K562 (cell line): ENCODE results near the gene EML6. TPM values are rescaled to one million over a fixed set of nuclear protein-coding genes. Genes with fewer than 3 reads are reported as not detected.

Experiments
- ASH1L ChIP-seq: fragments of 450-650 bp; IDR thresholded peaks from 2 replicates; pipeline ENCODE4 v1.6.1; 2018; ENCODE audit warnings: borderline replicate concordance, mild to moderate bottlenecking, low read depth; ENCODE audit not compliant: partially characterized antibody
- CBFA2T2 ChIP-seq: fragments of 450-650 bp; conservative IDR thresholded peaks from 2 replicates; pipeline ENCODE4 v1.6.1; 2017; ENCODE audit warnings: mild to moderate bottlenecking
- KDM1A ChIP-seq, 2 experiments: fragments of 450-650 bp; IDR thresholded peaks; 2 replicates each; pipeline ENCODE4 v1.6.1; 2016; ENCODE audit warnings: mild to moderate bottlenecking in 2 of 2
- MAZ ChIP-seq, 2 experiments: fragments of 450-650 bp in 1 of 2; sonication (generic) in 1 of 2; formaldehyde crosslinking; IDR thresholded peaks in 1 of 2; conservative IDR thresholded peaks in 1 of 2; 2 replicates each; pipeline versions ENCODE4 v1.4.0 to v1.5.0; 2020; ENCODE audit warnings: mild to moderate bottlenecking in 1 of 2, missing genetic modification reagents in 1 of 2
- REST ChIP-seq, 2 experiments: fragments of 450-650 bp; formaldehyde crosslinking in 1 of 2; IDR thresholded peaks; 2 replicates each; pipeline versions ENCODE4 v1.4.0 to v1.6.1; 2014 to 2020; ENCODE audit warnings: mild to moderate bottlenecking in 2 of 2, borderline replicate concordance in 1 of 2, low read depth in 1 of 2
- SMC3 ChIP-seq: conservative IDR thresholded peaks from 2 replicates; pipeline ENCODE4 v1.6.1; 2011; ENCODE audit warnings: low read depth, low read length, improper control_type of control experiment; ENCODE audit not compliant: insufficient read depth
- TCF3 ChIP-seq: sonication (generic); formaldehyde crosslinking; IDR thresholded peaks from 2 replicates; pipeline ENCODE4 v1.4.0; 2020; ENCODE audit warnings: mild to moderate bottlenecking, missing genetic modification reagents
- UBTF ChIP-seq, 2 experiments: IDR thresholded peaks; 2 replicates each; pipeline ENCODE4 v1.6.1; 2012; ENCODE audit warnings: improper control_type of control experiment in 2 of 2, low read depth in 2 of 2, low read length in 2 of 2, borderline replicate concordance in 1 of 2
- ZNF239 ChIP-seq: fragments of 250-450 bp; sonication (Bioruptor Pico); IDR thresholded peaks from 2 replicates; pipeline ENCODE4 v1.4.0; 2020; ENCODE audit warnings: mild to moderate bottlenecking
- polyA plus RNA-seq, 8 experiments: library from polyadenylated mRNA; depleted of rRNA in 4 of 8; stranded (reverse) in 5 of 8; unstranded in 3 of 8; fragments of >200 nt; fragmentation: Nextera tagmentation in 2 of 8; fragmentation: Illumina TruSeq in 1 of 8; extraction: Ambion mirVana in 2 of 8; extraction: Trizol in 1 of 8; gene quantifications; 2 replicates each; pipeline versions ENCODE4 v1.2.1 to v1.2.3, GENCODE V29; 2011 to 2014; ENCODE audit warnings: inconsistent platforms in 1 of 8, missing spikeins in 1 of 8
- total RNA-seq, 7 experiments: library from RNA; depleted of rRNA in 6 of 7; stranded (reverse); fragments of >200 nt in 6 of 7; fragmentation: Illumina TruSeq in 2 of 7; extraction: Trizol in 2 of 7; gene quantifications; 2 replicates each; pipeline versions ENCODE4 v1.2.1 to v1.2.3, GENCODE V29; 2011 to 2021; ENCODE audit warnings: low replicate concordance in 1 of 7
- TF ChIP-seq, protein P1 (sequence below): fragments of 450-650 bp; formaldehyde crosslinking; IDR thresholded peaks from 2 replicates; pipeline ENCODE4 v1.4.0; 2022; ENCODE audit warnings: missing genetic modification characterization

EML6 gene
- total and polyA plus RNA-seq, 9 of the 15 experiments (the other 6 are each of a cell fraction or from before 2014, with no cell fraction given), result 0.07 to 0.56 (median 0.25) TPM

DNA sequence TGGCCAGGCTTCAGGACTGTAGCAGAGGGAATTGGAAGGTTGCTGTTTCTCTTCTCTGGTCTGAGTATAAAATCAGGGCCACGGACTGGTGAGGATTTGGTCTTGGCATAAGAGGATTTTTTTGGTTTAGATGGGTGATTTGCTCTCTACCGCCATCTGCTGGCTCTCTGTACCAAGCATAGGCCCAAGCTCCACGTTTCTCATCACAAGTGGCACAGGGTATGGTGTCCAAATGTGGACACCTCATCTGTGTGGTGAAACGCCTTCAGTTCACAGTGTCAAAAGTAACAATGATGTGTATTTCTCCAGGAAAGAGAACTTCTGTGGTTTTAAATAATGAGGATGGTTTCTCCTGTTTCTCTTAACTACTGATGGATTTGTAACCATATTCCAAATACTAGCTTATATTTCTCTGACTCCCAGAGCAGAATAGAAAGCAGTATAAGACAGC lies 115.1 kb downstream of the EML6 start (continued):
- TF ChIP-seq REST (IDR thresholded peaks at IDR 0.05; ENCODE audit: borderline replicate concordance), result peak; percentile 52; the same call in 1 of the 2 replicates
- TF ChIP-seq REST (CRISPR knock-in tag; IDR thresholded peaks at IDR 0.05; ENCODE audit: low read depth), result no peak
- no peak for TF ChIP-seq CBFA2T2
- no peak for TF ChIP-seq ASH1L
- TF ChIP-seq KDM1A (IDR thresholded peaks at IDR 0.05), result 0 out of 4 replicates have a peak, but pooled peaks of 1 of the 2 experiments have one; percentile 34
- peak; percentile 80 for TF ChIP-seq SMC3
- TF ChIP-seq, protein P1, sequence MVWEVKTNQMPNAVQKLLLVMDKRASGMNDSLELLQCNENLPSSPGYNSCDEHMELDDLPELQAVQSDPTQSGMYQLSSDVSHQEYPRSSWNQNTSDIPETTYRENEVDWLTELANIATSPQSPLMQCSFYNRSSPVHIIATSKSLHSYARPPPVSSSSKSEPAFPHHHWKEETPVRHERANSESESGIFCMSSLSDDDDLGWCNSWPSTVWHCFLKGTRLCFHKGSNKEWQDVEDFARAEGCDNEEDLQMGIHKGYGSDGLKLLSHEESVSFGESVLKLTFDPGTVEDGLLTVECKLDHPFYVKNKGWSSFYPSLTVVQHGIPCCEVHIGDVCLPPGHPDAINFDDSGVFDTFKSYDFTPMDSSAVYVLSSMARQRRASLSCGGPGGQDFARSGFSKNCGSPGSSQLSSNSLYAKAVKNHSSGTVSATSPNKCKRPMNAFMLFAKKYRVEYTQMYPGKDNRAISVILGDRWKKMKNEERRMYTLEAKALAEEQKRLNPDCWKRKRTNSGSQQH (CRISPR knock-in tag), result no peak
- 0 out of 4 replicates have a peak, but pooled peaks of 1 of the 2 experiments have one; percentile 28 for TF ChIP-seq MAZ (CRISPR knock-in tag; conservative IDR thresholded peaks at IDR 0.05 in 1 of 2, IDR thresholded peaks at IDR 0.05 in 1 of 2)
- TF ChIP-seq TCF3 (CRISPR knock-in tag), result no peak
- no peak for TF ChIP-seq UBTF (IDR thresholded peaks at IDR 0.05; ENCODE audit: borderline replicate concordance in 1 of 2, low read depth in 2 of 2, low read length in 2 of 2)
- TF ChIP-seq ZNF239, result no peak
